ENCODE measurements around the gene FGF14. TPM values are rescaled to one million over a fixed set of nuclear protein-coding genes. Genes with fewer than 3 reads are reported as not detected.

The FGF14 gene
- total RNA-seq, 5 donors from 2014 or later (not counting 1 experiment from before 2014, with no cell fraction given), result 0.03 TPM; not detected in 3

- POLR2A ChIA-PET, result no interaction called here
- no peak overlapping the region for H3K4me3 Mint-ChIP-seq
- H3K27me3 ChIP-seq (replicated peaks in 1 of 2; ENCODE audit: control insufficient read depth in 2 of 2, extremely low read depth in 1 of 2, insufficient read depth in 2 of 2, low read length in 1 of 2), result no peaks in the 10 kb centered on the region
These were observed 470.7 kb downstream of the FGF14 start for GRCh38 chr13:101931186-101931585.

DNA sequence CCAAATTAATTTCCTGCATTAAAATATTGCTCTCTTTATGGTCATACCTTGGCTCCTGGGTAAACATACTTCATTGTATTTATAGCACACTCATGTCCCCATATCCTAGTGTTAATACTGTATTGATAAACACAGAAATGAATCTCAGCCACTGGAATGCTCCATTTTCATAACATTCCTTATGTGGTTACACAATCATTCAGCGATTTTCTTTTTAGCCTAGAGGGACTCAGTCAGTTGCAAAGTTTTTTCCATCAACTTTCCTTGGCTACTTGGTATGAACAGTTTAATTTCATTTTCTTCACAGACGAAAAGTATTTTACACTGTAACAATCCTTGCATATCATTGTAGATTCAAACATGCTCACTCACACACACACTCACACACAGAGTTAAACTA lies 471.5 kb downstream of the FGF14 start:
- H3K9me3 ChIP-seq, result no peaks in the 10 kb centered on the region

More at GRCh38 chr13:101931186-101931585, 470.7 kb downstream of the FGF14 start:
- H3K4me1 ChIP-seq (ENCODE audit: control insufficient read depth in 1 of 2, extremely low read depth in 1 of 2, insufficient read depth in 2 of 2, low read length in 2 of 2), result no peaks in the 10 kb centered on the region
- H3K27me3 Mint-ChIP-seq, result peaks cover 5 to 18% of the 10 kb centered on the region in 2 donors
- no peaks in the 10 kb centered on the region for H3K9me3 Mint-ChIP-seq
- H3K27ac Mint-ChIP-seq, result no peak overlapping the region
- DNase-seq (no peak), ATAC-seq (replicated peaks in 1 of 4) (no peak)
- WGBS (ENCODE audit: insufficient coverage), result 17% methylated on average over 1 of the region's 3 CpGs
- H3K27ac ChIP-seq (ENCODE audit: low read length), result no peak overlapping the region
- H3K36me3 ChIP-seq (ENCODE audit: control insufficient read depth in 2 of 2, extremely low read depth in 1 of 2, insufficient read depth in 1 of 2, low read length in 1 of 2), result no peaks in the 10 kb centered on the region
- CTCF ChIA-PET, result no interaction called here
- no peaks in the 10 kb centered on the region for H3K4me1 Mint-ChIP-seq
- no peaks in the 10 kb centered on the region for H3K36me3 Mint-ChIP-seq
- no peaks in the 10 kb centered on the region for H3K9me3 ChIP-seq
- no peak overlapping the region for H3K4me3 ChIP-seq (ENCODE audit: control insufficient read depth in 1 of 2, extremely low read depth in 1 of 2, low read length in 1 of 2)

DNA sequence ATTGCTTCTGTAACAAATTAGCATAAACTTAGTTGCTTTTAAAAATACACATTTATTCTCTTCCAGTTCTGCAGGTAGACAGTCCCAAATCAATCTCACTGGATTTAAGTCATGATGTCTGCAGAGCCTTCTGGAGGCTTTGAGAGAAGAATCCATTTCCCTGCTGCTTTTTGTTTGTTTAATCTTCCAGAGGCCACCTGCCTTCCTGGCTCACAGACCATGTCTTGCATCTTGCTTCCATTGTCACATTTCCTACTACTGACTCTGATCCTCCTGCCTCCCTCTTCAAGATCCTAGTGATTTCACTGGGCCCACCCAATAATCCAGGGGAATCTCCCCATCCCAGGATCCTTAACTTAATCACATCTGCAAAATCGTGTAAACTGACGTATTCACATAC lies 476.1 kb downstream of the FGF14 start:
- no peak overlapping the region for H3K27ac ChIP-seq (ENCODE audit: low read length)
- no peak overlapping the region for H3K27ac Mint-ChIP-seq
- DNase-seq, result no peak
- H3K4me1 Mint-ChIP-seq, result no peaks in the 10 kb centered on the region
- no peak overlapping the region for H3K4me3 ChIP-seq (ENCODE audit: control insufficient read depth in 1 of 2, extremely low read depth in 1 of 2, low read length in 1 of 2)
- no peak overlapping the region for H3K4me3 Mint-ChIP-seq
- H3K36me3 ChIP-seq (ENCODE audit: control insufficient read depth in 2 of 2, extremely low read depth in 1 of 2, insufficient read depth in 1 of 2, low read length in 1 of 2), result no peaks in the 10 kb centered on the region
- ATAC-seq (replicated peaks in 1 of 4), result no peak
- ChIA-PET CTCF (no interaction called here), POLR2A (no interaction called here)
- H3K27me3 Mint-ChIP-seq, result peaks cover 16 to 34% of the 10 kb centered on the region in 2 donors
- H3K27me3 ChIP-seq (replicated peaks in 1 of 2; ENCODE audit: control insufficient read depth in 2 of 2, extremely low read depth in 1 of 2, insufficient read depth in 2 of 2, low read length in 1 of 2), result peaks cover 0 to 2% of the 10 kb centered on the region in 2 experiments
- H3K4me1 ChIP-seq (ENCODE audit: control insufficient read depth in 1 of 2, extremely low read depth in 1 of 2, insufficient read depth in 2 of 2, low read length in 2 of 2), result no peaks in the 10 kb centered on the region
- no CpG with 5 or more reads among the region's 2 CpGs for WGBS (ENCODE audit: insufficient coverage)
- H3K9me3 Mint-ChIP-seq, result no peaks in the 10 kb centered on the region
- no peaks in the 10 kb centered on the region for H3K36me3 Mint-ChIP-seq
- H3K9me3 ChIP-seq, result no peaks in the 10 kb centered on the region

More for the DNA sequence above, 471.5 kb downstream of the FGF14 start:
- no CpG with 5 or more reads among the region's 2 CpGs for WGBS (ENCODE audit: insufficient coverage)
- H3K27ac ChIP-seq (ENCODE audit: low read length), result no peak overlapping the region
- Mint-ChIP-seq H3K9me3 (no peaks in the 10 kb centered on the region), H3K36me3 (no peaks in the 10 kb centered on the region), H3K4me1 (no peaks in the 10 kb centered on the region), H3K27ac (no peak overlapping the region), H3K4me3 (no peak overlapping the region), H3K27me3 (peaks cover 7 to 20% of the 10 kb centered on the region in 2 donors)
- H3K4me1 ChIP-seq (ENCODE audit: control insufficient read depth in 1 of 2, extremely low read depth in 1 of 2, insufficient read depth in 2 of 2, low read length in 2 of 2), result no peaks in the 10 kb centered on the region
- no peaks in the 10 kb centered on the region for H3K36me3 ChIP-seq (ENCODE audit: control insufficient read depth in 2 of 2, extremely low read depth in 1 of 2, insufficient read depth in 1 of 2, low read length in 1 of 2)
- H3K27me3 ChIP-seq (replicated peaks in 1 of 2; ENCODE audit: control insufficient read depth in 2 of 2, extremely low read depth in 1 of 2, insufficient read depth in 2 of 2, low read length in 1 of 2), result no peaks in the 10 kb centered on the region
- no peak overlapping the region for H3K4me3 ChIP-seq (ENCODE audit: control insufficient read depth in 1 of 2, extremely low read depth in 1 of 2, low read length in 1 of 2)
- CTCF ChIA-PET, result interaction anchor here in 1 of 2 donors (0.7 kb wide), 1 partner anchor 333 kb away, joined by 3 read pairs; no protein-coding TSS in a partner anchor
- no peak for DNase-seq
- ATAC-seq (replicated peaks in 1 of 4), result no peak
- POLR2A ChIA-PET, result no interaction called here

GRCh38 chr13:101919541-101920181 lies 482.2 kb downstream of the FGF14 start:
- no peak overlapping the region for H3K27ac Mint-ChIP-seq
- H3K36me3 Mint-ChIP-seq, result no peaks in the 10 kb centered on the region
- H3K4me3 Mint-ChIP-seq, result no peak overlapping the region
- no peaks in the 10 kb centered on the region for H3K9me3 Mint-ChIP-seq
- POLR2A ChIA-PET, result no interaction called here
- DNase-seq, result no peak
- no peak overlapping the region for H3K4me3 ChIP-seq (ENCODE audit: control insufficient read depth in 1 of 2, extremely low read depth in 1 of 2, low read length in 1 of 2)
- H3K4me1 Mint-ChIP-seq, result peaks cover 0 to 4% (median 3%) of the 10 kb centered on the region in 3 donors
- peaks cover 48 to 52% of the 10 kb centered on the region in 2 donors for H3K27me3 Mint-ChIP-seq
- H3K27ac ChIP-seq (ENCODE audit: low read length), result no peak overlapping the region
- ATAC-seq (replicated peaks in 1 of 4), result no peak
- H3K9me3 ChIP-seq, result no peaks in the 10 kb centered on the region
- H3K36me3 ChIP-seq (ENCODE audit: control insufficient read depth in 2 of 2, extremely low read depth in 1 of 2, insufficient read depth in 1 of 2, low read length in 1 of 2), result no peaks in the 10 kb centered on the region
- peaks cover 2 to 31% of the 10 kb centered on the region in 2 experiments for H3K27me3 ChIP-seq (replicated peaks in 1 of 2; ENCODE audit: control insufficient read depth in 2 of 2, extremely low read depth in 1 of 2, insufficient read depth in 2 of 2, low read length in 1 of 2)
- no peaks in the 10 kb centered on the region for H3K4me1 ChIP-seq (ENCODE audit: control insufficient read depth in 1 of 2, extremely low read depth in 1 of 2, insufficient read depth in 2 of 2, low read length in 2 of 2)
- CTCF ChIA-PET, result no interaction called here
- WGBS (ENCODE audit: insufficient coverage), result 11% methylated on average over 18 of the region's 24 CpGs

DNA sequence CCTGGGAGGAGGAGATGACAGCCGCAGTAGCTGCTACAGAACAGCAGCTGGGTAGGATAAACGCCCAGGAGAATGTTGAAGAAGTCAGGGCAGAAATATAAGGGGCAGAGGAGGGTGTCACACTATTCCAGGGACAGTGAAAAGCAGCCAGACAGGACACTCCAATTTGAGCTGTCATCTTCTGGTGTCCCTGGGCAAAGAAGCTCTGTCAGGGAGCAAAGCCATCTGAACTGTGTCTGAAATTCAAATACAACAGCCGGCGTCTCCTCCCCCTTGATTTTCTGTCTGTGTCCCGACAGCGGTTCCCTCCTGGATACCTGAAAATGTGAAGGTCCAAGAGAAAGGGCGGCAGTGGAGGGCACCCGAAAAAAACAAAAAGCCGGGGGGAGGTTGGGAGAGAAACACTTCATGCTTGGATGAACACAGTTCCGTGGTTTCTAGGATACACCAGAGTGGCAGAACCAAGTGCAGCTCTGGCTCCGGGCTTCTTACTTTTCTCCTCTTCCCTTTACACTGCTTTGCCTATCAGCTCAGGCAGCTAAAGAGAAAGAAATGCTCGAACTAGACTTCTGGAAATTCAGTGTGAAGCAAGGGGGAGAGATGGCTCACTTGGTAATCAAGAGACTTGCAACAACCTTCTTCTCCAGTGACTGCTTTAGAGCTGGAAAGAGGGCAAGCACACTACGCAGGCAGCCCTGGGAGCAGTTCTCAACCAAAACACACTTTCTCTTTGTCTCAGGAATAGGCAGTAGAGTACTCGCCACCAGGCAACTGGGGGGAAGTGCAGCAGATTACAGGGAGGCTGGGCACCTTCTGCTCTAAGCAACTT lies 483.8 kb downstream of the FGF14 start:
- Histone ChIP-seq H3K4me1 (ENCODE audit: control insufficient read depth in 1 of 2, extremely low read depth in 1 of 2, insufficient read depth in 2 of 2, low read length in 2 of 2) (no peaks in the 10 kb centered on the region), H3K36me3 (ENCODE audit: control insufficient read depth in 2 of 2, extremely low read depth in 1 of 2, insufficient read depth in 1 of 2, low read length in 1 of 2) (no peaks in the 10 kb centered on the region), H3K9me3 (no peaks in the 10 kb centered on the region), H3K27me3 (replicated peaks in 1 of 2; ENCODE audit: control insufficient read depth in 2 of 2, extremely low read depth in 1 of 2, insufficient read depth in 2 of 2, low read length in 1 of 2) (peaks cover 2 to 31% of the 10 kb centered on the region in 2 experiments), H3K4me3 (ENCODE audit: control insufficient read depth in 1 of 2, extremely low read depth in 1 of 2, low read length in 1 of 2) (no peak overlapping the region), H3K27ac (ENCODE audit: low read length) (no peak overlapping the region)
- H3K9me3 Mint-ChIP-seq, result no peaks in the 10 kb centered on the region
- H3K36me3 Mint-ChIP-seq, result no peaks in the 10 kb centered on the region
- 17% methylated on average over 6 of the region's 14 CpGs for WGBS (ENCODE audit: insufficient coverage)
- ATAC-seq (replicated peaks in 1 of 4), result no peak
- no peak for DNase-seq
- ChIA-PET CTCF (no interaction called here), POLR2A (interaction anchor here in 1 of 2 donors (0.6 kb wide), 1 partner anchor 85 kb away, joined by 3 read pairs; no protein-coding TSS in a partner anchor)
- peaks cover 0 to 4% (median 3%) of the 10 kb centered on the region in 3 donors for H3K4me1 Mint-ChIP-seq
- H3K27ac Mint-ChIP-seq, result no peak overlapping the region
- peaks cover 53 to 57% of the 10 kb centered on the region in 2 donors for H3K27me3 Mint-ChIP-seq
- H3K4me3 Mint-ChIP-seq, result no peak overlapping the region

GRCh38 chr13:101917475-101917810 lies 484.4 kb downstream of the FGF14 start:
- Mint-ChIP-seq H3K4me3 (no peak overlapping the region), H3K36me3 (no peaks in the 10 kb centered on the region), H3K4me1 (peaks cover 0 to 4% (median 3%) of the 10 kb centered on the region in 3 donors), H3K27me3 (peaks cover 54 to 58% of the 10 kb centered on the region in 2 donors), H3K27ac (no peak overlapping the region), H3K9me3 (no peaks in the 10 kb centered on the region)
- peaks cover 2 to 31% of the 10 kb centered on the region in 2 experiments for H3K27me3 ChIP-seq (replicated peaks in 1 of 2; ENCODE audit: control insufficient read depth in 2 of 2, extremely low read depth in 1 of 2, insufficient read depth in 2 of 2, low read length in 1 of 2)
- H3K36me3 ChIP-seq (ENCODE audit: control insufficient read depth in 2 of 2, extremely low read depth in 1 of 2, insufficient read depth in 1 of 2, low read length in 1 of 2), result no peaks in the 10 kb centered on the region
- WGBS (ENCODE audit: insufficient coverage), result 2% methylated on average over 6 of the region's 16 CpGs
- no peak overlapping the region for H3K27ac ChIP-seq (ENCODE audit: low read length)
- no peak overlapping the region for H3K4me3 ChIP-seq (ENCODE audit: control insufficient read depth in 1 of 2, extremely low read depth in 1 of 2, low read length in 1 of 2)
- ATAC-seq (replicated peaks in 1 of 4), result no peak
- H3K4me1 ChIP-seq (ENCODE audit: control insufficient read depth in 1 of 2, extremely low read depth in 1 of 2, insufficient read depth in 2 of 2, low read length in 2 of 2), result no peaks in the 10 kb centered on the region
- ChIA-PET POLR2A (interaction anchor here in 1 of 2 donors (0.6 kb wide), 1 partner anchor 85 kb away, joined by 3 read pairs; no protein-coding TSS in a partner anchor), CTCF (no interaction called here)
- DNase-seq, result no peak
- no peaks in the 10 kb centered on the region for H3K9me3 ChIP-seq
